GM21825 (cell line): ENCODE results near the gene ARHGAP25.

Experiments
- ATAC-seq: cut with Tn5 transposase; IDR thresholded peaks from one replicate; pipeline ENCODE4 v1.9.1; 2021; ENCODE audit warnings: mild to moderate bottlenecking, moderate library complexity; ENCODE audit not compliant: unreplicated experiment

The ARHGAP25 gene

GRCh38 chr2:68765739-68766375, 31.2 kb downstream of the ARHGAP25 start:
- no peak for ATAC-seq

GRCh38 chr2:68766376-68766845, 31.8 kb downstream of the ARHGAP25 start:
- no peak for ATAC-seq

DNA sequence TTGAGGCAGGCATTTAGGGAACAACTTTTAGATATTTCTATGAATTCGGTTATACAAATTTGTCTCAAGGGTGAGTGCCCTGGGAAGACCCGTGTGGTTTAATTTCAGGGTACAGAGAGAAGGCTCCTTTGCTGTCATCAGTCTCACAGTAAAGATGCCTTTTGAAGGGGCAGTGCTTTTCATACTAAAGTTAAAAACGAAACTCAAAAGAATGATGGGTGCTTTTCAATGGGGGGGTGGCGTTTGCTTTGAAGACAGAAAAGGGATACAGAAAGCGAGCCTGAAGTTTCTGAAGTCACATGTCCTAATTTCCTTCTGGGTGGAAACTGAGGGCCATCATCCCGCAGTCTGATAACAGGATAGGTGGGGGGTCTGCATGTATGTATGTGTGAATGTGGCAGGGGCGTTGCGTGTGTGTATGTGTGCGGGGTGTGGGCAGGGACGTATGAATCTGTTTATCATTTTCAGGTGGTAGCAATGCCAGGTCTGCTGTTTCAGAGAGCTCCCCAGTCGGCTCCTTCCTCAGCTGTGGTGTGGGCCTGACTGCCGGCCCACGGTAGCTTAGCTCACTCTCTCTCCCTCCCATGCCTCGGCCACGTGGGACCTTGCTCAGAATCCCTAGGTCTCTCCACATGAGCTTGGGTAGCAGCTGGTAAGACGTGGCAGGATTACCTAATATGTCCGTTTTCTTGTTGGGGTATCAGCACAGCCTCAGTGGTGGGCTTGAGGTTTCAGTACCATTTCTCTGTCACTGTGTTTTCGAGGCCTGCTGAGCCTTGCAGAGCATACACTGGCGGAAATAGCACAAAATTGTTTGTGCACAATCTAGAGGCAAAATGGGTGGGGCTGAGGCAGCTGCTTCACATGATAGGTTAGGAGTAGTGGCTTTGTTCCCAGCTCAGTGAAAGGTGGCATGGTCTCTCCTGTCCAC, 32.7 kb downstream of the ARHGAP25 start:
- peak; percentile 41 for ATAC-seq

DNA sequence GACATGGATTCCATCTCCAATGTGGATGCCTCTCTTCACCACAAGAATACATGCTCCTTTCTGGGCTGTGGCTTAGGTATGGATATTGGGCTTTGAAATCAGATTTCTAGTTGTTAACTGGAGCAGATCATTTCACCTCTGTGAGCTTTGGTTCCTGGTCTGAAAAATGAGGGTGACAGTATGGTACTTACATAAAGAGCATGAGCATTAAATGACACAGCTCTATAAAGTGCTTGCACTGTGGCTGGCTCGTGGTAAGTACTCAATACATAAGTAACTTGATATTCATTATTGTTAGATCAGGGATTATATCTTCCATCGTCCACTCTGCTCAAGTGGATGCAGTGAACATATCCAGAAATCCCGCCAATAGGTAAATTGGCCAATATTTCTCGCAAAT, 33.4 kb downstream of the ARHGAP25 start:
- ATAC-seq, result no peak

- no peak for ATAC-seq
Observed at GRCh38 chr2:68768461-68768860, 33.9 kb downstream of the ARHGAP25 start.

- ATAC-seq, result no peak
Observed at GRCh38 chr2:68768951-68769350, 34.3 kb downstream of the ARHGAP25 start.

DNA sequence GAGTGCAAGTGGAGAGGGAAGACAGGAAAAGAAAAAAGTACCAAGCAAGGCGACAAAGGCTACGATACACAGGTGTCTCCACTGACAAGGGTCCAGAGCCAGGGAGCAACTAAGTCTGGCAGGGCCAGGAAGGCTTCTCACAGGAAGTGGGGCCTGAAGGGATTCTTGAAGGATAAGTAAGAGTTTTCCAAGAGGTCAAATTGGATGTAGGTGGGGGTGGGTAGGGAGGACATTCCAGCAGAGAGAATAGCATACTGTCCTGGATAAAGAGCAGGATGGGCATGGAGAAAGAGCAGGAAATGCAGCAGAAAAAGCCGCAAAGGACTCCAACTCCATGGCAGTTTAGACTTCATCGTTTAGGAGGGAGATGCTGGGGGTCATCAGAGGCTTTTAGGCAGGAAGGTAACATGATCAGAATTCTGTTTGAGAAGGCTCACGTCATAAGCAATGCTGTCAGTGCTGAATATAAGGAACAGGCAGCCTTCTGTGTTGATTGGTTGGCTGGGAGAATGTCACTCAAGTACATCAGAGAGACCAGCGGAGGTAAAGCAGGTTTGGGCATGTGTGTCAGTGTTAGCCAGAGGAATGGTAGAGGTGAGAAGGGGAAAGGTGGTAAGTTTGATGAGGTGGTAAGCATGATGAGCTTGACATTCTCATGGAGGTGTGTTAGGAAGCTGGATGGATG, 35.1 kb downstream of the ARHGAP25 start:
- ATAC-seq, result no peak

DNA sequence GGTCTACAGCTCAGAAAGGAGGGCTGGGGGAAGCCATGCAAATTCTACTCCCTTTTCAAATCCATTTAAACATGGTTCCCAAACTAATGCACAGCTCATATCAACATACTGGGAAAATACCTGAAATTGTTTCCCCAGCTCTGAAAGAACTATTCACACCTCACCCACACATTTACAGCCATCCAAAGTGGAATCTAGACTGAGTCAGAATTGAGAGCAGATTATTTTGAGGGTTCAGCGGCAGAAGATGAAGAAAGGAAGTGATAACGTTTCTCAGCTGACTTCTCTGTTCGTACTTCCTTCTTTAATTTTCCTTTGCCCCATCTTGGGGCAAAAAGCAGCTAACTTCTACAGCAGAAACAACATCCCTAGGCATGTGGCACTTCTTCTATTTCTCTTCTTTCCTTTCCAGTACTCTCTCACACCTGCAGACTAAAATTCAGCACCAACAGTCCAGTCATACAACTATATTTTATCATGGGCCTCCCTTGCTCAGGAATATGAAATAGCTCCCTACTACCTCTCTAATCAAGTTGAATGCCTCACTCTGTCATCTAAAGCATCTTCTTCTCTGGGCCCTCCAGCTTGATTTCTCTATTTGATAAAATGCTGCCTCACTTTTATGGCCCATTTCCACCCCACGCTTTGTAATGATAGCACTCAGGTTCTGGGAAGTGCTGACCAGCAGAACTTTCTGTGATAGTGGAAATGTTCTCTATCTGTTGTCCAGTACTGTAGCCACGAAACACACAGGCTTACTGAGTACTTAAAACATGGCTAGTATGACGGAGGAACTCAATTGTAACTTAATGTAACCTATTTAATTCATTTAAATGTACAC, 35.9 kb downstream of the ARHGAP25 start:
- no peak for ATAC-seq

DNA sequence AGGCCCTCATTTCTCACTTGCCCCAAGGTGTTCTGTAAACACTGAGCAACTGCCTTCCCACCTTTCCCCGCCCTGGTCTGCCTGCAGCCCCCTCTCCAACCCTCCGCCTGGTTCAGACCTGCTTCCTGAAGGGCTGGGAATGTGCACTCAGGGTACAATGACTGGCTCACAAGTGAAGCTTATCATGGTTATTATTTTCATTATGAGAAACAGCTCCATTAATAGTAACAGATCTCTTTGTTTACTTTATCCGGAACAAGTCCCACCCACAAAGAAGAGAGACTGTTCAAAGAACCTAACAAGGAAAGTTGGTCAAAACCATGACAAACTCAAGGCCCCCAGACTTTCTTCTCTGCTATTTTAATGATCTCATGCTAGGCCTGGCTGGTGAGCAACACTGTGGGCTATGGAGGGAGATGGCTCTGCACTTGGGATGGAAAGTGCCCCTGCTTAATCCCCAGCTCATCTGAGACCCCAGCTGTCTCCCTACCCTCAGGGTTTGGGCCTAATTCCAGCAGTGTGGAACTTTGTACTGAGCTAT, 36.7 kb downstream of the ARHGAP25 start:
- ATAC-seq, result no peak

DNA sequence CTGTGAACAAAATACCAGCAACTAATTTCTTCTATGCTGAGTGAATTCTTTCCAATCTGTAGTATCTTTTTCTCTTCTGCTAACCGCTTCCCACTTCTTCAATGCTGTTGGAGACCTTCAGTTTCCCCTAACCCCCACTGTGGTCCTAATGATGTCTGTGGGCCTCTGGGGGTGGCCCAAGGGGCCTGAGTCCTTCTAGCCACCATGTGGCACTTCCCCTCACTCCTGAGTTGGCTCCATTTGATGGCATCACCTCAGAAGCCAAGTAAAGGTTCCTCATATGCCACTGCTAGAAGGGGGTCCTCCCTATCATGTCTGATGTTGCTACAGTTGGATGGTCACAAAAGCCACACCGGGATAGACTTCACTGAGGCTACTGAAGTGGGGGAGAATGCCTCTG, 37.5 kb downstream of the ARHGAP25 start:
- no peak for ATAC-seq

GRCh38 chr2:68774569-68775271, 40.1 kb downstream of the ARHGAP25 start:
- peak; percentile 93 for ATAC-seq

GRCh38 chr2:68775272-68775842, 40.7 kb downstream of the ARHGAP25 start:
- no peak for ATAC-seq

GRCh38 chr2:68776124-68776523, 41.5 kb downstream of the ARHGAP25 start:
- ATAC-seq, result no peak

DNA sequence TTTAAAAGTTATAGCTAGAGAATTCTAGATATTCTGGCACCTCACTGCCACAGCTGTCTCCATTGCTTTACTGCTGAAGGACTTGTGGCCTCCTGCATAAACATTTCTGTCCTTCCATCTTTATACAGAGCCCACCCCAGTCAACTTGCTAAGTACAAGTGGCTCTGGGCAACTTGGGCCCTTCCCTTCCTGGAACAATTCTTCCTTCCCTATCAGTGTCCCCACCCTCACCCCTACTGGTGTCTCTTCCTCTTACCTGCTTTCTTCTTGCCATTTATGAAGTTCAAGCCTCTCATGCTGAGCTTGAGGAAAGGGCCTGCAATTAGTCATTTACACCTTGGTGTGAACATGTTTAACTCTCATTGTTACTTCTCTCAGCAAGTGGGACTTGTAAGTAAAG, 45.0 kb downstream of the ARHGAP25 start:
- ATAC-seq, result no peak

DNA sequence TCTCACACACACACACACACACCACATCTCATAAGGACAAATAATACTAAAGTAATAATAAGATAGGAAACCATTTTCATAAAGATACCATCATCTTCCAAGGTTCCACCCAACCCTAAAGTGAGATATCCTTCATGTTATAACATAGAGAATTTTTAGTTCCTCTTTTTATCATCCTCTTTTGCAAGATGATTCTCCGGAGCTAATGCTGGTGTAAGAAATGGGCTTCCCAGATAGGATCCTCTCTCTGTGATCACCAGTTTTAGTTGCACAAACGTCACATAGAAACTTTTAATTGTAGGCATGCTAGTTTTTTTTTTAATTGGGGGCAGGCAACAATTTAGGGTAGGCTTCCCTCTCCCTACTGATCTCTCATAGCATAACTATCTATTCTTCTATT, 49.6 kb downstream of the ARHGAP25 start:
- ATAC-seq, result no peak

GRCh38 chr2:68784915-68785314, 50.3 kb downstream of the ARHGAP25 start:
- no peak for ATAC-seq

- no peak for ATAC-seq
Observed at GRCh38 chr2:68787356-68787755, 52.7 kb downstream of the ARHGAP25 start.

- ATAC-seq, result peak; percentile 100
Observed at GRCh38 chr2:68789603-68790002, 55.0 kb downstream of the ARHGAP25 start.

- ATAC-seq, result no peak
Observed at GRCh38 chr2:68790600-68790999, 56.0 kb downstream of the ARHGAP25 start.
